ENCODE results near the gene ANKRD30B.
A peak's percentile ranks its signal among the peaks of the same experiment; 100 is the strongest.
"Not testable (repeated sequence)": the region's sequence is repeated elsewhere in the genome, so short reads cannot be mapped to it uniquely, and the experiment has no call there.

The ANKRD30B gene

GRCh38 chr18:14767474-14767873 is 19.5 kb downstream of the ANKRD30B start:
- peak; percentile 4 for DNase-seq (ENCODE audit: low read depth, low spot score)
- TF ChIP-seq CTCF (IDR thresholded peaks at IDR 0.05; ENCODE audit: low read depth, low read length) = no peak
- in situ Hi-C loops (cut with HindIII; ENCODE audit: low sequenced_read_pairs) = no loop called here
- no peak overlapping the region for H3K4me3 ChIP-seq (ENCODE audit: low read depth, low read length)

- DNase-seq (ENCODE audit: low read depth, low spot score) = no peak
- no peak overlapping the region for H3K4me3 ChIP-seq (ENCODE audit: low read depth, low read length)
- in situ Hi-C loops (cut with HindIII; ENCODE audit: low sequenced_read_pairs) = no loop called here
- no peak for TF ChIP-seq CTCF (IDR thresholded peaks at IDR 0.05; ENCODE audit: low read depth, low read length)
These were observed 20.3 kb downstream of the ANKRD30B start for GRCh38 chr18:14768241-14768640.

- TF ChIP-seq CTCF (IDR thresholded peaks at IDR 0.05; ENCODE audit: low read depth, low read length) = no peak
- DNase-seq (ENCODE audit: low read depth, low spot score) = no peak
- in situ Hi-C loops (cut with HindIII; ENCODE audit: low sequenced_read_pairs) = no loop called here
- H3K4me3 ChIP-seq (ENCODE audit: low read depth, low read length) = no peak overlapping the region
These were observed 21.4 kb downstream of the ANKRD30B start for GRCh38 chr18:14769381-14769780.

- H3K4me3 ChIP-seq (ENCODE audit: low read depth, low read length) = no peak overlapping the region
- peak; percentile 14 for DNase-seq (ENCODE audit: low read depth, low spot score)
- no peak for TF ChIP-seq CTCF (IDR thresholded peaks at IDR 0.05; ENCODE audit: low read depth, low read length)
- in situ Hi-C loops (cut with HindIII; ENCODE audit: low sequenced_read_pairs) = no loop called here
These were observed 28.8 kb downstream of the ANKRD30B start for GRCh38 chr18:14776801-14777200.

GRCh38 chr18:14781671-14782070 is 33.7 kb downstream of the ANKRD30B start:
- TF ChIP-seq CTCF (IDR thresholded peaks at IDR 0.05; ENCODE audit: low read depth, low read length) = no peak
- no peak overlapping the region for H3K4me3 ChIP-seq (ENCODE audit: low read depth, low read length)
- in situ Hi-C loops (cut with HindIII; ENCODE audit: low sequenced_read_pairs) = no loop called here
- no peak for DNase-seq (ENCODE audit: low read depth, low spot score)

GRCh38 chr18:14784133-14784532 is 36.2 kb downstream of the ANKRD30B start:
- in situ Hi-C loops (cut with HindIII; ENCODE audit: low sequenced_read_pairs) = no loop called here
- no peak for TF ChIP-seq CTCF (IDR thresholded peaks at IDR 0.05; ENCODE audit: low read depth, low read length)
- no peak overlapping the region for H3K4me3 ChIP-seq (ENCODE audit: low read depth, low read length)
- no peak for DNase-seq (ENCODE audit: low read depth, low spot score)

GRCh38 chr18:14796876-14797275 is 48.9 kb downstream of the ANKRD30B start:
- DNase-seq (ENCODE audit: low read depth, low spot score); in situ Hi-C loops (cut with HindIII; ENCODE audit: low sequenced_read_pairs); H3K4me3 ChIP-seq (ENCODE audit: low read depth, low read length): not testable (repeated sequence)

GRCh38 chr18:14797969-14798764 is 50.2 kb downstream of the ANKRD30B start:
- H3K4me3 ChIP-seq (ENCODE audit: low read depth, low read length); in situ Hi-C loops (cut with HindIII; ENCODE audit: low sequenced_read_pairs); DNase-seq (ENCODE audit: low read depth, low spot score): not testable (repeated sequence)

- in situ Hi-C loops (cut with HindIII; ENCODE audit: low sequenced_read_pairs); DNase-seq (ENCODE audit: low read depth, low spot score); H3K4me3 ChIP-seq (ENCODE audit: low read depth, low read length): not testable (repeated sequence)
These were observed 63.1 kb downstream of the ANKRD30B start for GRCh38 chr18:14811081-14811480.

GRCh38 chr18:14826972-14827632 is 79.1 kb downstream of the ANKRD30B start:
- DNase-seq (ENCODE audit: low read depth, low spot score) = peak; percentile 35
- H3K4me3 ChIP-seq (ENCODE audit: low read depth, low read length); in situ Hi-C loops (cut with HindIII; ENCODE audit: low sequenced_read_pairs): not testable (repeated sequence)

Data from astrocyte of the spinal cord (primary cell).